SK-N-SH (cell line): Measurements from ENCODE around the gene CHST1. TPM values are rescaled to one million over a fixed set of nuclear protein-coding genes. Genes with fewer than 3 reads are reported as not detected.

Experiments
- CTCF ChIA-PET: fragments of 300-600, 350-600 bp; formaldehyde crosslinking; extraction: SDS; loops from one replicate; lab custom pipeline; 2021; lab: Yijun Ruan, JAX
- POLR2A ChIA-PET: fragments of 350-600 bp; sonication (Branson Sonifier 250); formaldehyde crosslinking; extraction: SDS; loops from one replicate; lab custom pipeline; 2020; ENCODE audit warnings: antibody characterized with exemption, inconsistent platforms; lab: Yijun Ruan, JAX
- DNase-seq: peaks from one replicate; pipeline ENCODE4 v3.0.0; 2012
- H2AFZ ChIP-seq: fragments of 200-600 bp; sonication (generic); 2 replicates; pipeline ENCODE4 v1.8.1; 2016; ENCODE audit warnings: antibody characterized with exemption, mild to moderate bottlenecking, low read depth
- H3F3A ChIP-seq: fragments of 200-600 bp; sonication (generic); replicated peaks from 2 replicates; pipeline ENCODE3; 2016; ENCODE audit warnings: antibody characterized with exemption, mild to moderate bottlenecking; ENCODE audit not compliant: insufficient read depth
- H3K27ac ChIP-seq, 2 experiments: fragments of 200-500 bp in 1 of 2; fragments of 200-600 bp in 1 of 2; sonication (Bioruptor generic) in 1 of 2; sonication (generic), shearing (Covaris generic) in 1 of 2; 2 replicates each; pipeline versions ENCODE4 v1.5.1 to v1.6.1; 2014 to 2016; ENCODE audit warnings: low read depth in 2 of 2, inconsistent platforms in 1 of 2, low read length in 1 of 2, mild to moderate bottlenecking in 1 of 2, mixed read lengths in 1 of 2
- H3K27me3 ChIP-seq: fragments of 200-600 bp; sonication (generic), shearing (Covaris generic); 2 replicates; pipeline ENCODE4 v1.6.1; 2016; ENCODE audit warnings: mixed run types; ENCODE audit not compliant: insufficient read depth
- H3K36me3 ChIP-seq, 2 experiments: fragments of 200-500 bp in 1 of 2; fragments of 200-600 bp in 1 of 2; sonication (Bioruptor generic) in 1 of 2; sonication (generic) in 1 of 2; replicated peaks in 1 of 2; 2 replicates each; pipeline versions ENCODE3 to v1.5.1; 2014 to 2016; ENCODE audit warnings: low read length in 1 of 2, mild to moderate bottlenecking in 1 of 2; ENCODE audit not compliant: insufficient read depth in 2 of 2, control insufficient read depth in 1 of 2
- H3K4me1 ChIP-seq, 2 experiments: fragments of 200-500 bp in 1 of 2; fragments of 200-600 bp in 1 of 2; sonication (Bioruptor generic) in 1 of 2; sonication (generic), shearing (Covaris generic) in 1 of 2; 2 replicates each; pipeline versions ENCODE4 v1.5.1 to v1.6.1; 2014 to 2016; ENCODE audit warnings: low read depth in 1 of 2, low read length in 1 of 2, mixed run types in 1 of 2; ENCODE audit not compliant: insufficient read depth in 2 of 2, control insufficient read depth in 1 of 2
- H3K4me2 ChIP-seq: fragments of 200-600 bp; sonication (generic), shearing (Covaris generic); 2 replicates; pipeline ENCODE4 v1.6.1; 2017; ENCODE audit warnings: mixed run types
- H3K4me3 ChIP-seq, 2 experiments: fragments of 200-500 bp in 1 of 2; fragments of 200-600 bp in 1 of 2; sonication (Bioruptor generic) in 1 of 2; sonication (generic), shearing (Covaris generic) in 1 of 2; 2 replicates each; pipeline versions ENCODE4 v1.5.1 to v1.8.1; 2014 to 2016; ENCODE audit warnings: low read depth in 2 of 2, inconsistent platforms in 1 of 2, low read length in 1 of 2, mild to moderate bottlenecking in 1 of 2, mixed read lengths in 1 of 2, moderate library complexity in 1 of 2
- H3K79me2 ChIP-seq: fragments of 200-600 bp; sonication (generic); 2 replicates; pipeline ENCODE4 v1.8.1; 2017; ENCODE audit warnings: mild to moderate bottlenecking; ENCODE audit not compliant: insufficient read depth
- H3K9ac ChIP-seq: fragments of 200-600 bp; sonication (generic); 2 replicates; pipeline ENCODE4 v1.6.1; 2017; ENCODE audit warnings: mixed run types
- H3K9me2 ChIP-seq: fragments of 200-600 bp; sonication (generic); 2 replicates; pipeline ENCODE4 v1.6.1; 2017; ENCODE audit warnings: mixed run types
- H3K9me3 ChIP-seq: fragments of 200-600 bp; sonication (generic); 2 replicates; pipeline ENCODE4 v1.6.1; 2017; ENCODE audit warnings: mixed run types, mild to moderate bottlenecking, moderate library complexity
- H4K20me1 ChIP-seq: fragments of 200-600 bp; sonication (generic); 2 replicates; pipeline ENCODE4 v1.6.1; 2017; ENCODE audit warnings: mild to moderate bottlenecking, mixed run types; ENCODE audit not compliant: insufficient read depth
- EZH2phosphoT487 ChIP-seq: fragments of 200-600 bp; sonication (generic); IDR thresholded peaks from 2 replicates; pipeline ENCODE4 v1.6.1; 2017; ENCODE audit warnings: low read depth, mixed run types, mild to moderate bottlenecking, antibody characterized with exemption, moderate library complexity, borderline replicate concordance
- FOXJ3 ChIP-seq: sonication (generic); formaldehyde crosslinking; IDR thresholded peaks from 2 replicates; pipeline ENCODE4 v1.5.1; 2020; ENCODE audit warnings: mild to moderate bottlenecking, missing genetic modification reagents
- FOXM1 ChIP-seq: IDR thresholded peaks from 2 replicates; pipeline ENCODE4 v1.4.0; 2012; ENCODE audit warnings: low read depth, mild to moderate bottlenecking
- GABPA ChIP-seq: IDR thresholded peaks from 2 replicates; pipeline ENCODE4 v1.4.0; 2012; ENCODE audit warnings: low read depth, mild to moderate bottlenecking
- JUND ChIP-seq: IDR thresholded peaks from 2 replicates; pipeline ENCODE4 v1.4.0; 2012
- MXI1 ChIP-seq: IDR thresholded peaks from 2 replicates; pipeline ENCODE4 v1.6.1; 2012; ENCODE audit warnings: mild to moderate bottlenecking, low read depth, low read length, improper control_type of control experiment
- NFIC ChIP-seq: IDR thresholded peaks from 2 replicates; pipeline ENCODE4 v1.4.0; 2012; ENCODE audit warnings: borderline replicate concordance
- NRF1 ChIP-seq: IDR thresholded peaks from 2 replicates; pipeline ENCODE4 v1.6.1; 2012; ENCODE audit warnings: low read depth, mild to moderate bottlenecking, low read length
- RCOR1 ChIP-seq: fragments of 150-350 bp; IDR thresholded peaks from 2 replicates; pipeline ENCODE4 v1.6.1; 2017; ENCODE audit warnings: antibody characterized with exemption, low read length
- RFX5 ChIP-seq: IDR thresholded peaks from 2 replicates; pipeline ENCODE4 v1.6.1; 2012; ENCODE audit warnings: mild to moderate bottlenecking, improper control_type of control experiment, low read length
- SIN3A ChIP-seq: IDR thresholded peaks from 2 replicates; pipeline ENCODE4 v1.6.1; 2012; ENCODE audit warnings: low read depth, mild to moderate bottlenecking, low read length, moderate library complexity, borderline replicate concordance
- SMC3 ChIP-seq: IDR thresholded peaks from 2 replicates; pipeline ENCODE4 v1.6.1; 2012; ENCODE audit warnings: low read depth, low read length, improper control_type of control experiment
- TCF12 ChIP-seq: IDR thresholded peaks from 2 replicates; pipeline ENCODE4 v1.4.0; 2012
- WGBS: methylation state at CpG from one replicate; pipeline ENCODE4 v1.1.6; 2017; ENCODE audit warnings: low lambda C conversion rate; 5-methylcytosine and 5-hydroxymethylcytosine counted together
- polyA plus RNA-seq, 3 experiments: library from polyadenylated mRNA; depleted of rRNA; stranded (reverse); fragments of >200 nt; gene quantifications; 2 replicates each; pipeline ENCODE4 v1.2.3, GENCODE V29; 2012
- TF ChIP-seq, protein P1 (sequence below): IDR thresholded peaks from 2 replicates; pipeline ENCODE4 v1.4.0; 2012; ENCODE audit warnings: low read depth, borderline replicate concordance
- TF ChIP-seq, protein P2 (sequence below): IDR thresholded peaks from 2 replicates; pipeline ENCODE4; 2012
- TF ChIP-seq, protein P3 (sequence below): fragments of 150-350 bp; IDR thresholded peaks from 2 replicates; pipeline ENCODE4 v1.6.1; 2017; ENCODE audit warnings: antibody characterized with exemption, low read length, low read depth, borderline replicate concordance
- TF ChIP-seq, protein P4 (sequence below): IDR thresholded peaks from 2 replicates; pipeline ENCODE4 v1.4.0; 2012; ENCODE audit warnings: low read depth

CHST1 gene
- polyA plus RNA-seq, 1 of the 3 experiments (the other 2 are of a cell fraction) = 4.9 TPM

DNA sequence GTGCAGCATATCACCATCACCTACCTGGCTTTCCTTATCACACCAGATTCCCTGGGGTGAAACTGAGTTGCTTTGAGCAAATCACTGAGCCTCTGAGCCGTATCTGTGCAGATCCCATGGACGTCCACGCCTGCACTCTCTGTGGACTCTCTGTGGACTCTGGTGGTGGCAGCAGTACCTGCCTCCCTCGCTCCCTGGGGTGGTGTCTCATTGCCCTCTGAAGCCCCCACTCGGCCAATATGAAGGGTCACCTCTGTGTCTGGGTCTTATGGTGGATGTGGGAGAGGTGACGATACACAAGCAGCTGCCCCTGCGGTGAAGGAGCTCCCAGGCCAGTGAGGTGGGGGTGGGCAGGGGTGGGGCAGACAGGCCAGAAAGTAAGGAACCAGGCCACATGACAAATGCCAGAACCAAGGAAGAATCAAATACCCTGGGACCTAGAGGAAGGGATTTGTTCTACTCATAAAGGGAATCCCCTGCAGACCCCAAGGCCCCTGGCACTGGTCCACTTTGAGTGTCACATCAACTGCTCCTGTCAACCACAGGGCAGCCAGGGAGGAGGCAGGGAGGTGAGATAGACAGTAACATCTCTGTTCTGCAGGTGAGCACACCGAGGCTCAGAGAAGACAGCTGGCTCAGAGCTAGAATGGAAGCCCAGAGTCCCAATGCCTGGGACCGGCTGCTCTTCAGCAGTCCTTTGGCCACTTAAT is 9.2 kb upstream of the CHST1 start:
- H3K9ac ChIP-seq = no peak overlapping the region
- H3K27me3 ChIP-seq = peaks cover under 1% of the 10 kb centered on the region; the same call in 1 of the 2 replicates
- H3K4me3 ChIP-seq = no peak overlapping the region
- H3K9me3 ChIP-seq = no peaks in the 10 kb centered on the region
- ChIA-PET CTCF (interaction anchor here (1.1 to 2.0 kb wide), 2 partner anchors 20 to 97 kb away, joined by 3 to 8 read pairs; no protein-coding TSS in a partner anchor), POLR2A (no interaction called here)
- H3K9me2 ChIP-seq = no peaks in the 10 kb centered on the region
- peaks cover 0 to under 1% of the 10 kb centered on the region in 2 experiments; a peak in 1 of 4 replicates for H3K4me1 ChIP-seq
- H2AFZ ChIP-seq = no peak overlapping the region
- no peaks in the 10 kb centered on the region for H3K36me3 ChIP-seq
- H3F3A ChIP-seq = no peaks in the 10 kb centered on the region
- no peaks in the 10 kb centered on the region for H4K20me1 ChIP-seq
- DNase-seq = no peak
- no peak for TF ChIP-seq SMC3
- no peak for TF ChIP-seq MXI1
- TF ChIP-seq, protein P1, sequence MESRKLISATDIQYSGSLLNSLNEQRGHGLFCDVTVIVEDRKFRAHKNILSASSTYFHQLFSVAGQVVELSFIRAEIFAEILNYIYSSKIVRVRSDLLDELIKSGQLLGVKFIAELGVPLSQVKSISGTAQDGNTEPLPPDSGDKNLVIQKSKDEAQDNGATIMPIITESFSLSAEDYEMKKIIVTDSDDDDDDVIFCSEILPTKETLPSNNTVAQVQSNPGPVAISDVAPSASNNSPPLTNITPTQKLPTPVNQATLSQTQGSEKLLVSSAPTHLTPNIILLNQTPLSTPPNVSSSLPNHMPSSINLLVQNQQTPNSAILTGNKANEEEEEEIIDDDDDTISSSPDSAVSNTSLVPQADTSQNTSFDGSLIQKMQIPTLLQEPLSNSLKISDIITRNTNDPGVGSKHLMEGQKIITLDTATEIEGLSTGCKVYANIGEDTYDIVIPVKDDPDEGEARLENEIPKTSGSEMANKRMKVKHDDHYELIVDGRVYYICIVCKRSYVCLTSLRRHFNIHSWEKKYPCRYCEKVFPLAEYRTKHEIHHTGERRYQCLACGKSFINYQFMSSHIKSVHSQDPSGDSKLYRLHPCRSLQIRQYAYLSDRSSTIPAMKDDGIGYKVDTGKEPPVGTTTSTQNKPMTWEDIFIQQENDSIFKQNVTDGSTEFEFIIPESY = no peak
- TF ChIP-seq TCF12 = no peak
- TF ChIP-seq RCOR1 = no peak
- TF ChIP-seq FOXM1 = no peak
- TF ChIP-seq NFIC = no peak
- TF ChIP-seq FOXJ3 (CRISPR knock-in tag) = no peak
- TF ChIP-seq RFX5 = no peak
- TF ChIP-seq EZH2phosphoT487 = no peak
- no peak for TF ChIP-seq GABPA
- no peak for TF ChIP-seq SIN3A
- TF ChIP-seq, protein P2, sequence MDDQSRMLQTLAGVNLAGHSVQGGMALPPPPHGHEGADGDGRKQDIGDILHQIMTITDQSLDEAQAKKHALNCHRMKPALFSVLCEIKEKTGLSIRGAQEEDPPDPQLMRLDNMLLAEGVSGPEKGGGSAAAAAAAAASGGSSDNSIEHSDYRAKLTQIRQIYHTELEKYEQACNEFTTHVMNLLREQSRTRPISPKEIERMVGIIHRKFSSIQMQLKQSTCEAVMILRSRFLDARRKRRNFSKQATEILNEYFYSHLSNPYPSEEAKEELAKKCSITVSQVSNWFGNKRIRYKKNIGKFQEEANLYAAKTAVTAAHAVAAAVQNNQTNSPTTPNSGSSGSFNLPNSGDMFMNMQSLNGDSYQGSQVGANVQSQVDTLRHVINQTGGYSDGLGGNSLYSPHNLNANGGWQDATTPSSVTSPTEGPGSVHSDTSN = no peak
- TF ChIP-seq JUND = no peak
- TF ChIP-seq, protein P3, sequence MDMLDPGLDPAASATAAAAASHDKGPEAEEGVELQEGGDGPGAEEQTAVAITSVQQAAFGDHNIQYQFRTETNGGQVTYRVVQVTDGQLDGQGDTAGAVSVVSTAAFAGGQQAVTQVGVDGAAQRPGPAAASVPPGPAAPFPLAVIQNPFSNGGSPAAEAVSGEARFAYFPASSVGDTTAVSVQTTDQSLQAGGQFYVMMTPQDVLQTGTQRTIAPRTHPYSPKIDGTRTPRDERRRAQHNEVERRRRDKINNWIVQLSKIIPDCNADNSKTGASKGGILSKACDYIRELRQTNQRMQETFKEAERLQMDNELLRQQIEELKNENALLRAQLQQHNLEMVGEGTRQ = no peak
- TF ChIP-seq, protein P4, sequence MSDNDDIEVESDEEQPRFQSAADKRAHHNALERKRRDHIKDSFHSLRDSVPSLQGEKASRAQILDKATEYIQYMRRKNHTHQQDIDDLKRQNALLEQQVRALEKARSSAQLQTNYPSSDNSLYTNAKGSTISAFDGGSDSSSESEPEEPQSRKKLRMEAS = no peak
- TF ChIP-seq NRF1 = no peak
- no peak overlapping the region for H3K4me2 ChIP-seq
- H3K79me2 ChIP-seq = no peaks in the 10 kb centered on the region
- no peak overlapping the region for H3K27ac ChIP-seq
- WGBS = 63% methylated on average over 3 of the region's 9 CpGs
